BJ (cell line): Measurements from ENCODE around the gene GSDME. TPM values are rescaled to one million over a fixed set of nuclear protein-coding genes. Genes with fewer than 3 reads are reported as not detected.
A peak's percentile ranks its signal among the peaks of the same experiment; 100 is the strongest.

Experiments used
- CTCF ChIA-PET: fragments of 350-600 bp; formaldehyde crosslinking; extraction: SDS; loops from one replicate; lab custom pipeline; 2021; ENCODE audit warnings: antibody characterized with exemption, inconsistent platforms; lab: Yijun Ruan, JAX
- POLR2A ChIA-PET: fragments of 300-600 bp; sonication (Branson Sonifier 250); formaldehyde crosslinking; extraction: SDS; loops from one replicate; lab custom pipeline; 2021; ENCODE audit warnings: antibody characterized with exemption; lab: Charles Lee
- DNase-seq: peaks from one replicate; pipeline ENCODE4 v3.0.0-alpha.2; 2011; ENCODE audit warnings: low read depth
- H3K27me3 ChIP-seq: 2 replicates; pipeline ENCODE4 v1.6.0; 2011; ENCODE audit warnings: low read length; ENCODE audit not compliant: control insufficient read depth, insufficient read depth
- H3K36me3 ChIP-seq: 2 replicates; pipeline ENCODE4 v1.5.1; 2011; ENCODE audit warnings: low read length; ENCODE audit not compliant: control insufficient read depth, insufficient read depth
- H3K4me3 ChIP-seq: 2 replicates; pipeline ENCODE4 v1.5.1; 2011; ENCODE audit warnings: low read depth, mild to moderate bottlenecking, control low read depth, low read length
- polyA plus RNA-seq: library from polyadenylated mRNA; depleted of rRNA; stranded (reverse); fragments of >200 nt; gene quantifications from 2 replicates; pipeline ENCODE4 v1.2.3, GENCODE V29; 2011
- TF ChIP-seq, protein P1 (sequence below): IDR thresholded peaks from 2 replicates; pipeline ENCODE4 v1.5.1; 2011; ENCODE audit warnings: low read depth, mild to moderate bottlenecking, control low read depth, inconsistent platforms, low read length, moderate library complexity; ENCODE audit not compliant: insufficient read depth

Gene GSDME
- polyA plus RNA-seq, 1 experiment: 44.3 TPM

DNA sequence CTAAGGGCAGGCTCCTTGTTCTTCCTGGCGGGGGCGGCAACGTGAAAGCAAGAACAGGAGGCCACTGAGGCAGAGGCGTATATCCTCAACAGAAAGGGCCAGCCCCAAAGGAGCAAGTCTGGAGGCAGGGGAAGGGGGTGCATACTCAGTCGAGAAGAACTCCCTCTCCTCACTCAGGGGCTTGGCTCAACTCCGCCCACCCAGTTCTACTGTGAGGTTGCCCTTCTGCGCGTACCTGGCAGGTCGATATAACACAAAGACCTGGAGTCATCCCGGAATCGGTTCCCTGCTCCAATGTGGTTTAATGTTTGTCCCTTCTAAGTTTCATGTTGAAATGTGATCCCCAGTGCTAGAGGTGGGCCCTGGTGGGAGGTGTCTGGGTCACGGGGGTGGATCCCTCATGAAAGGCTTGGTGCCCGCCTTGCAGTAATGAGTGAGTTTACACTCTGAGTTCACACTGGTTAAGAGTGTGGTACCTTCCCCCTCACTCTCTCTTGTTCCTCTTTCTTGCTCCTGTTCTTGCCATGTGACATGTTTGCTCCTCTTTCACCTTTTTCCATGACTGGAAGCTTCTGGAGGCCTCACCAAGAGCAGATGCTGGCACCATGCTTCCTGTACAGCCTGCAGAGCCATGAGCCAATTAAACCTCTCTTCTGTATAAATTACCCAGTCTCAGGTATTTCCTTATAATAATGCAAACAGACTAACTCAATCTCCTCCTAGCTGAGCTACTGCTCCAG is 32.6 kb downstream of the GSDME start:
- Histone ChIP-seq H3K36me3 (no peaks in the 10 kb centered on the region), H3K4me3 (no peak overlapping the region), H3K27me3 (no peaks in the 10 kb centered on the region)
- no peak for DNase-seq
- CTCF ChIA-PET: interaction anchor here (0.6 to 1.8 kb wide), 3 partner anchors 9 to 100 kb away, joined by 3 to 5 read pairs (median 3); no protein-coding TSS in a partner anchor
- TF ChIP-seq, protein P1, sequence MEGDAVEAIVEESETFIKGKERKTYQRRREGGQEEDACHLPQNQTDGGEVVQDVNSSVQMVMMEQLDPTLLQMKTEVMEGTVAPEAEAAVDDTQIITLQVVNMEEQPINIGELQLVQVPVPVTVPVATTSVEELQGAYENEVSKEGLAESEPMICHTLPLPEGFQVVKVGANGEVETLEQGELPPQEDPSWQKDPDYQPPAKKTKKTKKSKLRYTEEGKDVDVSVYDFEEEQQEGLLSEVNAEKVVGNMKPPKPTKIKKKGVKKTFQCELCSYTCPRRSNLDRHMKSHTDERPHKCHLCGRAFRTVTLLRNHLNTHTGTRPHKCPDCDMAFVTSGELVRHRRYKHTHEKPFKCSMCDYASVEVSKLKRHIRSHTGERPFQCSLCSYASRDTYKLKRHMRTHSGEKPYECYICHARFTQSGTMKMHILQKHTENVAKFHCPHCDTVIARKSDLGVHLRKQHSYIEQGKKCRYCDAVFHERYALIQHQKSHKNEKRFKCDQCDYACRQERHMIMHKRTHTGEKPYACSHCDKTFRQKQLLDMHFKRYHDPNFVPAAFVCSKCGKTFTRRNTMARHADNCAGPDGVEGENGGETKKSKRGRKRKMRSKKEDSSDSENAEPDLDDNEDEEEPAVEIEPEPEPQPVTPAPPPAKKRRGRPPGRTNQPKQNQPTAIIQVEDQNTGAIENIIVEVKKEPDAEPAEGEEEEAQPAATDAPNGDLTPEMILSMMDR: no peak
- POLR2A ChIA-PET: no interaction called here

DNA sequence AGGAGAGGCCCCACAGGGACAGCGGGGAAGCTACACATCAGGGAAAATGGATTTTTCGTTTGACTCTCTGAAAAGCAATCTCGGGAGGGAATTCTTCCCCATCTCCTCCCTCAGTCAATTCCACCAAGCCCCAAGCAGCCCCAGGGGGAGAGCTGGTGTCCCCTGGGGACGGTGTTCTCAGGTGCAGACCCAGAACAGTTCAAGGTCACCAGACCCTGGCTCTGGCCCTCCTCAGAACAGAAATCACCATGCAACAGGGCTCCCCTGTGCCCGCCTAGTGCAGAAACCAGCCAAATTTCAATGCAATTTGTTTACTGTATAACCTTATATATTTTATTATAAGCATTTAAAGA is 34.1 kb downstream of the GSDME start:
- POLR2A ChIA-PET: no interaction called here
- no peaks in the 10 kb centered on the region for H3K36me3 ChIP-seq
- no peak for DNase-seq
- TF ChIP-seq, protein P1: no peak
- no peak overlapping the region for H3K4me3 ChIP-seq
- CTCF ChIA-PET: interaction anchor here (0.6 to 2.7 kb wide), 24 partner anchors 10 to 785 kb away, joined by 3 to 11 read pairs (median 4); partner anchors contain the start of gene GSDME
- no peaks in the 10 kb centered on the region for H3K27me3 ChIP-seq

DNA sequence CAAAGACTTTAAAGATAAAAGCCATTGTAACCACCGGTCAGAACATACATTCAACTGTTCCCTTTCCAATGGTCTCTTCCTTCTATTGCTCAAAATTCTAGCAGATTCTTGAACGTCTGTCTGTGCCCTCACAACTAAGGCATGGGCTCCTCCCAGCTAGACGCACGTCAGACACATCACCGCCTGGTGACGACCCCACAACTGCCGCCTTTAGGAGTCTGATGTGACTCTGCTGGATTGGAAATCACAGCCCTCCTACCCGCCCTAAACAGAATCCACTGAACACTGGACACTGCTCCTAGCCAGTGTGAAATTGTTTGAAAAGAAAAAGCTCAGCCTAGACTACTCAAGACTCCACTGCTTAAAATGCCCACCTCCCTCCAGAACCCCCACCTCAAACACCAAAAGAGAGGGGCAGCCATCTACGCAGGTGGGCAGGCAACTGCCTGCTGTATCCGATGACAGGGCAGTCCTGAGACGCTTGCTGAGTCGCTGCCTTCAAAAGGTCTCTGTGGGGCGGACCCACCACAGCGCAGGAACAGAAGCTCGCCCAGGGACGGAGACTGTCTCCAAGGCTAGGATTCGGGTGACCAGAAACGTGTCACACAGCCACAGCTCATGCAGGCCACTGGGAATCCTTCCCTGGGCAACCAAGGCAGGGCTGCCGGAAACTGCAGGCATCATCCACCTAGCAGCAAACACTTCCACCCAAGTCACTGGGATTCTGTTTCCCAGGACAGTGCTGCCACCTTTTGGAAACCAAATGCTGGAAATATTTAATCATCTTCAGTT is 34.7 kb downstream of the GSDME start:
- POLR2A ChIA-PET: no interaction called here

DNA sequence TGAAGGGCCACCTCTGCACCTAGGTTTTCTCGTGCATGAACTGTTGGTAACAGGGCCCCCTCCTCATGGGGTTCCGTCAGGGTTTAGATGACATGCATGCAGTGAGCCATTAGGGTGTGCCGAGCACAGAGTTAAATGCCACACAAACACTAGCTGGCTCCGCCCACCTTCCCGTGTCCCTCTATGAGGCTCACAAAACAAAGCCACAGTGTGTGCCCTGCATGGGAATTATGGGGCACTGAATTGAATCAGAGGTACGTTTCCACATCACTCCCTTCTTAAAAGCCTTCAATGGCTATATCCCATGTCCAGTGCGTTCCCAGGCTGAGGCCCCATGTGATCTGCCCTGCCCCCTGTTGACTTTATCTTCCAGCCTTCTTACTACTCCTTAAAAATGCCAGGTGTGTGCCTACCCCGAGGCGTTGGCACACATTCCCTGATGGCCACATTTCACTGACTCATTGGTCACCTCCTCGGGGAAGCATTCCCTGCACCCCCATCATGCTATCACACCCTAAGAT is 35.7 kb downstream of the GSDME start:
- Histone ChIP-seq H3K27me3 (no peaks in the 10 kb centered on the region), H3K4me3 (no peak overlapping the region), H3K36me3 (peaks cover 6% of the 10 kb centered on the region)
- no peak for DNase-seq
- TF ChIP-seq, protein P1: no peak
- CTCF ChIA-PET: interaction anchor here (1.3 to 2.7 kb wide), 7 partner anchors 10 to 318 kb away, joined by 3 to 11 read pairs (median 6); no protein-coding TSS in a partner anchor
- POLR2A ChIA-PET: no interaction called here

More for the DNA sequence above, 34.7 kb downstream of the GSDME start:
- H3K4me3 ChIP-seq: no peak overlapping the region
- CTCF ChIA-PET: interaction anchor here (0.6 to 2.7 kb wide), 27 partner anchors 8 to 785 kb away, joined by 3 to 11 read pairs (median 4); partner anchors contain the start of gene GSDME
- TF ChIP-seq, protein P1: peak; percentile 47
- H3K36me3 ChIP-seq: peaks cover 2% of the 10 kb centered on the region
- H3K27me3 ChIP-seq: no peaks in the 10 kb centered on the region
- DNase-seq: no peak

DNA sequence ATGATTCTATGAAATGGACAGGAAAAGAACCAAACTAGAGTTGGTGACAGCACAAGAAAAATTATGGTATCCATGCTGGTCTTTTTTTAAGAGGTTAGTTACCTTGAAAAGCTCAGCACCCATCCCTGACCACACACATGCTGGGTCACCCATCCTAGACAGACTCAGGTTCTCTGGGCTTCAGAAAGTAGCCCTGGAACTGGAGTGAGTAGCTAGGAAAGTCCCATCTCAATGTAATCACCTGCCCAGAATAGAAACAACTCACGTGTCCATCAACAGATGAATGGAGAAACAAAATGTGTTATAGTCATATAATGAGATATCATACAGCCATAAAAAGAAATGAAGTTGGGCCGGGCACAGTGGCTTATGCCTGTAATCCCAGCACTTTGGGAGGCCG is 37.0 kb downstream of the GSDME start:
- ChIA-PET CTCF (no interaction called here), POLR2A (no interaction called here)
- H3K27me3 ChIP-seq: no peaks in the 10 kb centered on the region
- H3K4me3 ChIP-seq: no peak overlapping the region
- TF ChIP-seq, protein P1: no peak
- DNase-seq: no peak
- peaks cover 6% of the 10 kb centered on the region for H3K36me3 ChIP-seq
